ENCODE results near the gene CRYGC. TPM values are rescaled to one million over a fixed set of nuclear protein-coding genes. Genes with fewer than 3 reads are reported as not detected.

Gene CRYGC
- total and polyA plus RNA-seq, 8 donors = not detected

GRCh38 chr2:208092093-208092832 lies 37.4 kb downstream of the CRYGC start:
- Histone ChIP-seq H3K27me3 (no peaks in the 10 kb centered on the region), H3K27ac (no peak overlapping the region), H3K4me3 (no peak overlapping the region), H3K9me3 (no peaks in the 10 kb centered on the region), H3K36me3 (no peaks in the 10 kb centered on the region), H3K4me1 (no peaks in the 10 kb centered on the region)
- TF ChIP-seq POLR2A (IDR thresholded peaks at IDR 0.05) = no peak
- no peak for TF ChIP-seq EP300 (IDR thresholded peaks at IDR 0.05)
- TF ChIP-seq CTCF (IDR thresholded peaks at IDR 0.05) = no peak
- TF ChIP-seq POLR2AphosphoS5 (IDR thresholded peaks at IDR 0.05) = no peak
- intact Hi-C loops (cut with DNase I; ENCODE audit: low total_unique reads) = no loop called here
- WGBS, 5 donors = 85 to 100% (median 94%) methylated on average over 1 of the region's 1 CpG
- DNase-seq = peak in 1 of 2 donors; percentile 26

DNA sequence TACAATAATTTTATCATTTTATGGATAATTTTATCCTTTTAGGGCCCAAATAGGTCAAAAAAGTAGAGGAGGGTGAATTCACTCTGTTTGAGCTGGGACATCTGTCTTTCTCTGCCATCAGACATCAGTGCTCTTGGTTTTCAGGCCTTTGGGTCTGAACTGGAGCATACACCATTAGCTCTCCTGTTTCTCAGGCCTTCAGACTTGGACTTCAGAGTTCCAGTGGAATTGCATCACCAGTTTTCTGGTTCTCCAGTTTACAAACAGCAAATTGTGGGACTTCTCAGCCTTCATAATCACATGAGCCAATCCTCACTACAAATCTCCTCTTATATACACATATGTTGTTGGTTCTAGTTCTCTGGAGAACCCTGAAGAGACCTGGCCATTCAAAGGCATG lies 39.2 kb downstream of the CRYGC start:
- Histone ChIP-seq H3K9me3 (no peaks in the 10 kb centered on the region), H3K36me3 (no peaks in the 10 kb centered on the region), H3K4me1 (no peaks in the 10 kb centered on the region), H3K27me3 (no peaks in the 10 kb centered on the region), H3K4me3 (no peak overlapping the region), H3K27ac (no peak overlapping the region)
- intact Hi-C loops (cut with DNase I; ENCODE audit: low total_unique reads) = no loop called here
- TF ChIP-seq EP300 (IDR thresholded peaks at IDR 0.05) = no peak
- TF ChIP-seq POLR2A (IDR thresholded peaks at IDR 0.05) = no peak
- no peak for TF ChIP-seq CTCF (IDR thresholded peaks at IDR 0.05)
- TF ChIP-seq POLR2AphosphoS5 (IDR thresholded peaks at IDR 0.05) = no peak
- no peak for DNase-seq

- intact Hi-C loops (cut with DNase I; ENCODE audit: low total_unique reads) = no loop called here
- H3K9me3 ChIP-seq = no peaks in the 10 kb centered on the region
- no peak overlapping the region for H3K27ac ChIP-seq
- no peak for TF ChIP-seq CTCF (IDR thresholded peaks at IDR 0.05)
- 53 to 77% (median 63%) methylated on average over 1 of the region's 1 CpG for WGBS, 5 donors
- H3K36me3 ChIP-seq = no peaks in the 10 kb centered on the region
- H3K4me3 ChIP-seq = no peak overlapping the region
- no peaks in the 10 kb centered on the region for H3K27me3 ChIP-seq
- DNase-seq = no peak
- no peaks in the 10 kb centered on the region for H3K4me1 ChIP-seq
These were observed 43.6 kb downstream of the CRYGC start for GRCh38 chr2:208086029-208086428.

GRCh38 chr2:208083807-208084206 lies 45.8 kb downstream of the CRYGC start:
- DNase-seq = no peak
- Histone ChIP-seq H3K4me3 (no peak overlapping the region), H3K27me3 (no peaks in the 10 kb centered on the region), H3K9me3 (peaks cover 0 to 3% (median 0%) of the 10 kb centered on the region in 4 donors), H3K4me1 (no peaks in the 10 kb centered on the region), H3K36me3 (no peaks in the 10 kb centered on the region), H3K27ac (no peak overlapping the region)
- TF ChIP-seq POLR2AphosphoS5 (IDR thresholded peaks at IDR 0.05) = no peak
- TF ChIP-seq CTCF (IDR thresholded peaks at IDR 0.05) = no peak
- TF ChIP-seq EP300 (IDR thresholded peaks at IDR 0.05) = no peak
- no peak for TF ChIP-seq POLR2A (IDR thresholded peaks at IDR 0.05)
- intact Hi-C loops (cut with DNase I; ENCODE audit: low total_unique reads) = no loop called here

Other genes with a start within 250 kb of the CRYGC start
- gene PLEKHM3, start 104.3 kb downstream of the CRYGC start, total RNA-seq = 10 to 100 TPM in 3 of 5 donors, 1 to 10 TPM in 2; 4.9 to 35.1 (median 11.3) TPM
- 1 to 10 TPM; 2.1 to 3.5 (median 2.7) TPM for gene PLEKHM3, start 104.3 kb downstream of the CRYGC start, polyA plus RNA-seq
- not detected for gene CRYGD, start 5.3 kb downstream of the CRYGC start, total RNA-seq
- gene CRYGD, start 5.3 kb downstream of the CRYGC start, polyA plus RNA-seq = not detected
- gene CRYGB, start 16.3 kb upstream of the CRYGC start, total RNA-seq = not detected
- gene CRYGB, start 16.3 kb upstream of the CRYGC start, polyA plus RNA-seq = not detected
- gene CRYGA, start 33.8 kb upstream of the CRYGC start, total RNA-seq = not detected
- not detected for gene CRYGA, start 33.8 kb upstream of the CRYGC start, polyA plus RNA-seq
- gene C2orf80, start 60.2 kb upstream of the CRYGC start, total RNA-seq = not detected
- gene C2orf80, start 60.2 kb upstream of the CRYGC start, polyA plus RNA-seq = not detected
- 100 to 1,000 TPM in 2 of 5 donors, 10 to 100 TPM in 3; 18.1 to 106 (median 100.0) TPM for gene IDH1, start 125.2 kb upstream of the CRYGC start, total RNA-seq
- gene IDH1, start 125.2 kb upstream of the CRYGC start, polyA plus RNA-seq = 10 to 100 TPM; 47.9 to 76.0 (median 70.9) TPM
- 10 to 100 TPM; 14.0 to 42.8 (median 32.6) TPM for gene PIKFYVE, start 136.4 kb upstream of the CRYGC start, total RNA-seq
- gene PIKFYVE, start 136.4 kb upstream of the CRYGC start, polyA plus RNA-seq = 1 to 10 TPM; 3.0 to 4.5 (median 3.7) TPM

Measured in stomach (tissue), 9 donors.